ENCODE data around the gene MED13.

The MED13 gene

GRCh38 chr17:62090021-62090824 lies 25.1 kb upstream of the MED13 start:
- Histone ChIP-seq H3K27ac (ENCODE audit: low read depth, low read length) (no peak overlapping the region), H3K4me1 (ENCODE audit: control insufficient read depth in 5 of 5, insufficient read depth in 5 of 5, low read length in 5 of 5) (peaks cover 0 to 4% (median 0%) of the 10 kb centered on the region in 5 donors), H3K9ac (ENCODE audit: low read length in 5 of 5) (no peak overlapping the region), H3K4me3 (ENCODE audit: low read depth in 1 of 5, low read length in 5 of 5) (no peak overlapping the region), H3K27me3 (ENCODE audit: control insufficient read depth in 5 of 5, insufficient read depth in 4 of 5, low read length in 5 of 5) (no peaks in the 10 kb centered on the region), H3K36me3 (ENCODE audit: control insufficient read depth in 5 of 5, insufficient read depth in 5 of 5, low read length in 5 of 5) (no peaks in the 10 kb centered on the region), H3K9me3 (ENCODE audit: control insufficient read depth in 5 of 5, low read length in 5 of 5) (no peaks in the 10 kb centered on the region)

DNA sequence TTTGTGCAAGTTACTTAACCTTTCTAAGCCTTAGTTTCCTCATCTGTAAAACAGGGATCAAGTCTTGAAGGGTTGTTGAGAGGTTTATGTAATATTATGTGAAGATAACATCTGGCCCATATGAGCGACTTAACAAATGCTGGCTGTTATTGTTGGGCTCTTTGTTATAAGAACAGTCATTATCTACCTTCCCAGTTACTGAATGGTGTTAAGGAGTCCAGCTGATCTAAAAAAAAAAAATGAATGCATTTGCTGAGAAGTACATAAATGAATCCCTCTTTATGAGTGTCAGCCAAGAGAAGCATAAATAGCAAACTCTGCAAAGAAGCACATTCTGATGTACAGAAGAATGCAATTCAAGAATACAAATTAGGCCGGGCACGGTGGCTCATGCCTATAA lies 24.3 kb upstream of the MED13 start:
- H3K27me3 ChIP-seq (ENCODE audit: control insufficient read depth in 5 of 5, insufficient read depth in 4 of 5, low read length in 5 of 5), result no peaks in the 10 kb centered on the region
- no peak overlapping the region for H3K4me3 ChIP-seq (ENCODE audit: low read depth in 1 of 5, low read length in 5 of 5)
- peaks cover 0 to 4% (median 0%) of the 10 kb centered on the region in 5 donors for H3K4me1 ChIP-seq (ENCODE audit: control insufficient read depth in 5 of 5, insufficient read depth in 5 of 5, low read length in 5 of 5)
- H3K27ac ChIP-seq (ENCODE audit: low read depth, low read length), result no peak overlapping the region
- H3K9ac ChIP-seq (ENCODE audit: low read length in 5 of 5), result no peak overlapping the region
- no peaks in the 10 kb centered on the region for H3K9me3 ChIP-seq (ENCODE audit: control insufficient read depth in 5 of 5, low read length in 5 of 5)
- H3K36me3 ChIP-seq (ENCODE audit: control insufficient read depth in 5 of 5, insufficient read depth in 5 of 5, low read length in 5 of 5), result no peaks in the 10 kb centered on the region

DNA sequence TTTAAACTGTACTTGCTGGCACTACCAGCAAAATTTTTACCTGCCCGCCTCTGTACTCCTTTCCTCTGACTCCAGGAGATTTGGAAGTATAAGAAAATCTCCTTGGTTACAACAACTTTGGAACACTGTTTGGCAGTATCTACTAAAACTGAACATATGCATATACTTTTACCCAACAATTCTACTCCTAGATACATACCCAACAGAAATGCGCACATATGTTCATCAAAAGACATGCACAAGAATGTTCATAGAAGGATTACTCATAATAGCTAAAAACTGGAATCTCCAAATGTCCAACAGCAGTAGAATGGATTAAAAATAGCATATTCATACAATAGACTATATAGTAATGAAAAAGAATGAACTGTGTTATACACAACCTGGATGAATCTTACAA lies 21.7 kb upstream of the MED13 start:
- no peaks in the 10 kb centered on the region for H3K4me1 ChIP-seq (ENCODE audit: control insufficient read depth in 5 of 5, insufficient read depth in 5 of 5, low read length in 5 of 5)
- no peaks in the 10 kb centered on the region for H3K9me3 ChIP-seq (ENCODE audit: control insufficient read depth in 5 of 5, low read length in 5 of 5)
- H3K36me3 ChIP-seq (ENCODE audit: control insufficient read depth in 5 of 5, insufficient read depth in 5 of 5, low read length in 5 of 5), result no peaks in the 10 kb centered on the region

DNA sequence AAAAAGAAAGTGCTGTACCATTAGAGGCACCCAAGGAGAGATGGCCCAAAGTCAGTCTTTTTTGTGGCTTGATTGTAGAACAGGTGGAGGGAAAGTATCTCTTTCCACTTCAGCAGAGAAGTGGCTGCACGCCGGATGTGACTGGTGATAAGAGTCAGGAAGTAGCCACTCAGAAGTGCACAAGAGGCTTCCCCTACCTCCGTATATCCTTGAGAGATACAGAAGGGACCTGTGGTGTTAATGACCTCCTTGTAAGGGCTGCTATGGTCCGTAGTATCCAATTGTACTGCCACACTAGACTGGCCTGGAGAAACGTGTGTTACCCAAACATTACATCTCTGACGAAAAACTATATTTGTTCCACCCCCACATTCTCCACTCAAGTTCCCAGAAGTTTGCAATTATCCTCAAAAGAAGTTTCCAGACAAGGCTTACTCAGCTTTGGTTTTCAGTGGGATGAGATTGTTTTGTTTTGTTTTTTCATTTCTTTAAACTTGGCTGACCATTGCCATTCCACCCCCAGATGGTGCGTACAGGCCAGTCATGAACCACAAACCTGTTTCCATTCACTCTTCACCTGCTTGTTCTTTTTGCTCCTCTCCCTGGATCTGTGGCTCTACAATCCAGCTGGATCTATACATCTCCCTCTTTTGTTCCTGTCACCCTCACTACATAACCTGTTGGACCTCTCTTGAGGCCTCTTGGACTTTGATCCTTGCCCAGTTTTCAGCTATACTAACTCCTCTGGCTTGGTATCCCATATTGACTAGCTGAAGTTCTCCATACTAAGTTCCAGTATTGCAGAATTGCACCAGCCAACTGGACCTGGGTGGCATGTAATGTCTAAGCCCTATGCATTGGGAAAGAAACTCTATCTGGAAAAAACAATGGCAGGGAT lies 20.7 kb upstream of the MED13 start:
- Histone ChIP-seq H3K27ac (ENCODE audit: low read depth, low read length) (no peak overlapping the region), H3K36me3 (ENCODE audit: control insufficient read depth in 5 of 5, insufficient read depth in 5 of 5, low read length in 5 of 5) (no peaks in the 10 kb centered on the region), H3K27me3 (ENCODE audit: control insufficient read depth in 5 of 5, insufficient read depth in 4 of 5, low read length in 5 of 5) (no peaks in the 10 kb centered on the region), H3K9ac (ENCODE audit: low read length in 5 of 5) (no peak overlapping the region), H3K9me3 (ENCODE audit: control insufficient read depth in 5 of 5, low read length in 5 of 5) (no peaks in the 10 kb centered on the region), H3K4me3 (ENCODE audit: low read depth in 1 of 5, low read length in 5 of 5) (no peak overlapping the region), H3K4me1 (ENCODE audit: control insufficient read depth in 5 of 5, insufficient read depth in 5 of 5, low read length in 5 of 5) (no peaks in the 10 kb centered on the region)

More for the DNA sequence above, 21.7 kb upstream of the MED13 start:
- Histone ChIP-seq H3K9ac (ENCODE audit: low read length in 5 of 5) (no peak overlapping the region), H3K27ac (ENCODE audit: low read depth, low read length) (no peak overlapping the region), H3K27me3 (ENCODE audit: control insufficient read depth in 5 of 5, insufficient read depth in 4 of 5, low read length in 5 of 5) (no peaks in the 10 kb centered on the region), H3K4me3 (ENCODE audit: low read depth in 1 of 5, low read length in 5 of 5) (no peak overlapping the region)

DNA sequence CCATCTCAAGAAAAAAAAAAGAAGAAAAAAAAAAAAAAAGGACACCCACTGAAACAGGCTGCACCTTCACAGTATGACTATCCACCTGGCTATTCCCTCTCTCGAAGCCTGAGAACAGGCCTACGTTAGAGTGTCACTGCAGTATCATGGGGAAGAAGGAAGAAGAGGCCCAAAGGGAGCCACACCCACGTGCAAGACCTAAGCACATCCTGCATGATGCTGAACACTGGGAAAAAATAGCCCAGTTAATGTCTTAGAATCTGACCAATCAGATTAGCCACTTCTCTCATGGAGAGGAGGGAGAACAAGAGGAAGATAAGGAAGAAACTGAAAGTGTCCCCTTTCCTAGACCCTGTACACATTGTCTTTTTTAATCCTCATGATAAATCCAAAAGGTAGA lies 19.5 kb upstream of the MED13 start:
- H3K9me3 ChIP-seq (ENCODE audit: control insufficient read depth in 5 of 5, low read length in 5 of 5), result no peaks in the 10 kb centered on the region
- no peaks in the 10 kb centered on the region for H3K36me3 ChIP-seq (ENCODE audit: control insufficient read depth in 5 of 5, insufficient read depth in 5 of 5, low read length in 5 of 5)
- H3K4me1 ChIP-seq (ENCODE audit: control insufficient read depth in 5 of 5, insufficient read depth in 5 of 5, low read length in 5 of 5), result no peaks in the 10 kb centered on the region
- H3K9ac ChIP-seq (ENCODE audit: low read length in 5 of 5), result no peak overlapping the region
- no peaks in the 10 kb centered on the region for H3K27me3 ChIP-seq (ENCODE audit: control insufficient read depth in 5 of 5, insufficient read depth in 4 of 5, low read length in 5 of 5)
- H3K4me3 ChIP-seq (ENCODE audit: low read depth in 1 of 5, low read length in 5 of 5), result no peak overlapping the region
- H3K27ac ChIP-seq (ENCODE audit: low read depth, low read length), result no peak overlapping the region

- H3K27ac ChIP-seq (ENCODE audit: low read depth, low read length), result no peak overlapping the region
- H3K27me3 ChIP-seq (ENCODE audit: control insufficient read depth in 5 of 5, insufficient read depth in 4 of 5, low read length in 5 of 5), result no peaks in the 10 kb centered on the region
- H3K9me3 ChIP-seq (ENCODE audit: control insufficient read depth in 5 of 5, low read length in 5 of 5), result no peaks in the 10 kb centered on the region
- H3K9ac ChIP-seq (ENCODE audit: low read length in 5 of 5), result no peak overlapping the region
- H3K4me1 ChIP-seq (ENCODE audit: control insufficient read depth in 5 of 5, insufficient read depth in 5 of 5, low read length in 5 of 5), result no peaks in the 10 kb centered on the region
- no peak overlapping the region for H3K4me3 ChIP-seq (ENCODE audit: low read depth in 1 of 5, low read length in 5 of 5)
- H3K36me3 ChIP-seq (ENCODE audit: control insufficient read depth in 5 of 5, insufficient read depth in 5 of 5, low read length in 5 of 5), result no peaks in the 10 kb centered on the region
These were observed 18.6 kb upstream of the MED13 start for GRCh38 chr17:62083651-62084050.

DNA sequence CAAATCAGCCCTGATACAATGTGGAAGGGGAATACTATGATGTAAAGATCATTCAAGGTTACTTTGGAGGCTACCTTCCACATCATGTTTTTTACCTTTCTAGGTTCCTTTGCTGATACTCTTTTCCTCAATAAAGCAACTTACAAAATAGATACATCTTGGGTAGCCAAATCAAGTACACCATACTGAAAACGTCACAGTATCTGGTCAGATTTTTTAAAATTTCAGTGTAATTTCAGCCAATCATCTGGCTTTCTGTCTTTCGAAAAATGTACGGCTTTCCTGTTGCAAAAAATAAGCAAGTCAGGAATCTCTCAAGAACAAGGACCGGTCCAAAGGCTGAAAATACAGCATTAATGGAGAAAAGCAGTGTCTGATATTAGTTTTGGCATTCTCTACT lies 15.6 kb upstream of the MED13 start:
- H3K4me1 ChIP-seq (ENCODE audit: control insufficient read depth in 5 of 5, insufficient read depth in 5 of 5, low read length in 5 of 5), result no peaks in the 10 kb centered on the region
- peaks cover 0 to 7% (median 0%) of the 10 kb centered on the region in 5 donors for H3K27me3 ChIP-seq (ENCODE audit: control insufficient read depth in 5 of 5, insufficient read depth in 4 of 5, low read length in 5 of 5)
- no peak overlapping the region for H3K27ac ChIP-seq (ENCODE audit: low read depth, low read length)
- no peak overlapping the region for H3K4me3 ChIP-seq (ENCODE audit: low read depth in 1 of 5, low read length in 5 of 5)
- no peaks in the 10 kb centered on the region for H3K36me3 ChIP-seq (ENCODE audit: control insufficient read depth in 5 of 5, insufficient read depth in 5 of 5, low read length in 5 of 5)
- H3K9ac ChIP-seq (ENCODE audit: low read length in 5 of 5), result no peak overlapping the region
- no peaks in the 10 kb centered on the region for H3K9me3 ChIP-seq (ENCODE audit: control insufficient read depth in 5 of 5, low read length in 5 of 5)

- H3K27ac ChIP-seq (ENCODE audit: low read depth, low read length), result no peak overlapping the region
- no peak overlapping the region for H3K9ac ChIP-seq (ENCODE audit: low read length in 5 of 5)
- H3K36me3 ChIP-seq (ENCODE audit: control insufficient read depth in 5 of 5, insufficient read depth in 5 of 5, low read length in 5 of 5), result no peaks in the 10 kb centered on the region
- H3K27me3 ChIP-seq (ENCODE audit: control insufficient read depth in 5 of 5, insufficient read depth in 4 of 5, low read length in 5 of 5), result peaks cover 0 to 7% (median 0%) of the 10 kb centered on the region in 5 donors
- H3K4me1 ChIP-seq (ENCODE audit: control insufficient read depth in 5 of 5, insufficient read depth in 5 of 5, low read length in 5 of 5), result no peaks in the 10 kb centered on the region
- no peak overlapping the region for H3K4me3 ChIP-seq (ENCODE audit: low read depth in 1 of 5, low read length in 5 of 5)
- no peaks in the 10 kb centered on the region for H3K9me3 ChIP-seq (ENCODE audit: control insufficient read depth in 5 of 5, low read length in 5 of 5)
These were observed 12.9 kb upstream of the MED13 start for GRCh38 chr17:62078009-62078408.

DNA sequence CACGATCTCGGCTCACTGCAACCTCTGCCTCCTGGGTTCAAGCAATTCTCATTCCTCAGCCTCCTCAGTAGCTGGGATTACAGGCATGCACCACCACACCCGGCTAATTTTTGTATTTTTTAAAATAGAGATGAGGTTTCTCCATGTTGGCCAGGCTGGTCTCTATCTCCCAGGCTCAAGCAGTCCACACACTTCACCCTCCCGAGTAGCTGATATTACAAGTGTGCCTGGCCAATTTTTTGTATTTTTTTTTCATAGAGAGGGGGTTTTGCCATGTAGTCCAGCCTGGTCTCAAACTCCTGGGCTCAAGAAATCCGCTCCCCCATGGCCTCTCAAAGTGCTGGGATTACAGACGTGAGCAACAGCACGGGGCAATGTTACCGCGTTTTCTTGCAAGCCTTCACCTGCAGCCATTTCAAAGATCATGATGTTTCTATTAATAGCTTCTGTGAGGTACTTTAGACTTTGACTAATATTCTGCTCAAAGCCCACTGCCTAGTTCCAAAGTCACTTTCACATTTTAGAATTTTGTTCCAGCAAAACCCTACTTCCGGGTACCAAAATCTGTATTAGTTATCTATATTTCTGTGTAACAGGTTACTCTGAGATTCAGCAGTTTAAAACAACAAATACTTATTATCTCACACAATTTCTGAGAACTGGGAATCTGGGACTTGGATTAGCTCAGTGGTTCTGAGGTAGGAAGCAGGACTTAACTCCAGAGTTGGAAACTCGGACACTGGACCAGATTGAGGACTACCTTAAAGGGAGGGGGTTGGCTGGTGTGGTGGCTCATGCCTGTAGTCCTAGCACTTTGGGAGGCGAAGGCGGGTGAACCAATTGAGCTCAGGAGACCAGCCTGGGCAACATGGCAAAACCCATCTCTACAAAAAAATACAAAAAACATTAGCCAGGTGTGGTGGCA lies 12.0 kb upstream of the MED13 start:
- H3K9ac ChIP-seq (ENCODE audit: low read length in 5 of 5), result no peak overlapping the region
- peaks cover 0 to 7% (median 0%) of the 10 kb centered on the region in 5 donors for H3K27me3 ChIP-seq (ENCODE audit: control insufficient read depth in 5 of 5, insufficient read depth in 4 of 5, low read length in 5 of 5)
- H3K36me3 ChIP-seq (ENCODE audit: control insufficient read depth in 5 of 5, insufficient read depth in 5 of 5, low read length in 5 of 5), result no peaks in the 10 kb centered on the region
- H3K27ac ChIP-seq (ENCODE audit: low read depth, low read length), result no peak overlapping the region
- no peaks in the 10 kb centered on the region for H3K9me3 ChIP-seq (ENCODE audit: control insufficient read depth in 5 of 5, low read length in 5 of 5)
- no peaks in the 10 kb centered on the region for H3K4me1 ChIP-seq (ENCODE audit: control insufficient read depth in 5 of 5, insufficient read depth in 5 of 5, low read length in 5 of 5)
- no peak overlapping the region for H3K4me3 ChIP-seq (ENCODE audit: low read depth in 1 of 5, low read length in 5 of 5)

Data from subcutaneous abdominal adipose tissue (tissue), 5 donors.